Glomerular visceral epithelial cell (primary cell): Measurements from ENCODE around the gene CHCHD6.

Experiments used
- DNase-seq: peaks from one replicate; pipeline ENCODE4 v3.0.0-alpha.2; 2016; ENCODE audit errors: extremely low spot score

Gene CHCHD6

DNA sequence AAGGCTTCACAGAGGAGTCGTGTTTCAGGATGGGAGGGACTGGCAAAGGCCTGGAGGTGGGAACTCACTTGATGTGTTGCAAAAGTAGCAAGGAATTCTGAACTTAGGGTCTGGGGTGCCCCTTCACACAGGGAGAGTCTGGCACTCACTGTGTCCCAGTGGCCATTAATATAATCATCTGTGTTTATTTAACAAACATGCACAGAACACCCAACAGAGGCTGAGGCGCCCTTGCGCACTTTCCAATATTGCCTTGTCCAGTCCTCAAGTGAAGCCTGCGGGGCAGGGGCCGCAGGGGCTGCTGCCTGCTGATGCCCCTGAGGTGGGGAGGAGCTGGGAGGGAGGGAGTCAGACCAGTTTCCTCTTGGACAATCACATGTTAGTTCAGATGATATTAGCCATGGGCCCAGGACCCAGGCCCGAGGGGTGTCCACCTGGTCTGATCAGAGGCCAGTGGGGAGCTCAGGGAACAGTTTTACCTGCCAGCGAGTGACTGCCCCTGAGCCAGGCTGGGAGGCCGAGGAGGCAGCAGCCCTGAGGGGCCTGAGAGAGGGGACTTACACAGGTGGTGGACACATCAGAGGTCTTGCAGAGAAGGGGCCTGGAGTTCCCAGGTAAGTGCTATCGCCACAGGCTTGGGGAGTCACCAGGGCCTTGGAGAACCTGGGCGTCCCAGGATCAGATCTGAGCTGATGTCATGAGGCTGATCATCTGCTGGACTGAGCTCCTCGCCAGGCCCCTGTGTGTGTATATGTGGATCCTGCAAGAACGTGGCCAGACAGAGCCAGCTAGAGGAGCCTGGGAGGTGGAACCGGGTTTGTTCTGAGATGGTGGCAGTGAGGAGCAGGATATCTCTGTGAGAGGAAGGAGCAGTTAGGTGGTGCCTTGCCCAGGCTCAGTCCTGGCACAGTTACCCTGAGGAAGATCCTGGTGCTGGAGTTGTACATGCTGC, 35.3 kb upstream of the CHCHD6 start:
- no peak for DNase-seq

- no peak for DNase-seq
These were observed 32.5 kb upstream of the CHCHD6 start for GRCh38 chr3:126671521-126671920.

GRCh38 chr3:126672340-126672739, 31.7 kb upstream of the CHCHD6 start:
- DNase-seq: no peak

DNA sequence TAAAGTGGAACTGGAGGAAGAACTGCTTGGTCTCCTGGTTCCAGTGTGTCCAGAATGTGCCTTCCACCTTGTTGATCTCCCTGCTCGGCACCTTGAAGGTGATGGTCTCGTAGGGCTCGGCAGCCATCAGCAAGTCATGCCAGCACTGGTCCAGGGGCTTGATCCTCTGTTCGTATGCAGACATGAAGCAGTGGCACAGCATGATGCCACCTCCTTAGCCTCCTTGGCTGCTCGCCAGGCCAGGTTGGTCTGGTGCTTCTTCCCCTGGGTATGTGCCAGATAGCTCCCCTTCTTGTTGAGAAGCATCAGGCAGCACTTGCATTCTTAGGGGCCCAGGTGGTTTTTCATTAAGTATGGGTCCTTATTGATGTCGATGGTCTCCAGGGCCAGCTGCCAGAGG, 31.3 kb upstream of the CHCHD6 start:
- DNase-seq: no peak

DNA sequence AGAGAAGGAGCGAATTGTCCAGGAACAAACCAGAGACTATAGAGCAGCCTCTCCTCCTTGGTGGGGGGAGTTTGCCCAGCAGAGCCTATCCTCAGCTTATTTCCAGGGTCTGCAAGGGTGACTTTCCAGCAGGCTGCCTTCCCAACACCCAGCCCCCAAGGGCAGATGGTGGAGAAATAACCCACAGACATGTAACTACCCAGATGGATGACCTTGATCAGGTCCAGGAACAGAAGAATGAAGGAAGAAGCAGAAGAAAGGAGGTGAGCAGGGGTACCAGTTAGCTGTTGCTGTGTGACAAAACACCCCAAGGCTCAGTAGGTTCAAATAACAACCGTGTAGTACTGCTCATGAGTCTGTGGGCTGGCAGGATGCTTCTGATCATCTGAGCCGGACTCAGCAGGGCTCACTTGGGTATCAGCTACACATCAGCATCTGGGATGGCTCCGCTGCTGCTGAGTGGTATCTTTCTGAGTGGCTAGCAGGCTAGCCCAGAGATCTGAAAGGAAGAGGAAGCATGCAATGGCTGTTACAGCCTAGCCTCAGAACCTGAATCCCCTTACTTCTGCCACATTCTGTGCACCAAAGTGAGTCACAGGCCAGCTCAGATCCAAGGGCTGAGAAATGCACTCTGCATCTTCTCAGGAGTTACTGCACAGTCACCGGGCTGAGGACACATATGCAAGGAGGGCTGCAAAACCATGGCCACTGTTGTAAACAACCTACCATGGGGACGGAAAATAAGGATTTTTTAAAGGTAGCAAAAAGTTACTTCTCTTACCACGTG, 26.9 kb upstream of the CHCHD6 start:
- no peak for DNase-seq

DNA sequence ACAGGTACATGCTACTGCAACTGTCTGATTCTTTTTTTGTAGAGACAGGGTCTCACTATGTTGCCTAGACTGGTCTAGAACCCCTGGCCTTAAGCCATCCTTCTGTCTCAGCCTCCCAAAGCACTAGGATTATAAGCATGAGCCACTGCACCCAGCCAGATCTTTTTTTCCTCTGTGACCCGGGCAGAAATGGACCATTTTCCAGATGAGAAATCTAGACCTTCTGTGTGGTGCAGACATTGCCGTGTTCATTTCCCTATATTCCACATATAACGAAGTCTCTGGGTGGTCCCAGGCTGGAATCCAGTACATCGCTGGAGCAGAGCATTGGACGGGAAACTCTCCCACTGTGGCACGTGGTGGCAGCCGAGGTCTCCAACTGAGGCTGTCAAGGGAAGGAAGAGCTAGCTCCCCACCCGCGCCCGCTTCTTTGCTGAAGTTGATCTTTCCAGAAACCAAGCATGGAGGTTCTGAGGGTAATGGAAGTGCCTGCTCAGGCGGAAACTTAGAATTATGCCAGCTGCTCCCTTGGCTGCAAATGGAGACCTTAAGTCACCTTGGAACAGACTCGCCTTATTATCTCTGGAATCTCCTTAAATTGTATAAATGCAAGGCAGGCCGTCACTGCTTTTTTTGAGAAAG, 26.1 kb upstream of the CHCHD6 start:
- DNase-seq: no peak

GRCh38 chr3:126678693-126679317, 25.2 kb upstream of the CHCHD6 start:
- DNase-seq: no peak

GRCh38 chr3:126679318-126679751, 24.7 kb upstream of the CHCHD6 start:
- peak; percentile 76 for DNase-seq

- DNase-seq: no peak
These were observed 24.0 kb upstream of the CHCHD6 start for GRCh38 chr3:126679831-126680666.

DNA sequence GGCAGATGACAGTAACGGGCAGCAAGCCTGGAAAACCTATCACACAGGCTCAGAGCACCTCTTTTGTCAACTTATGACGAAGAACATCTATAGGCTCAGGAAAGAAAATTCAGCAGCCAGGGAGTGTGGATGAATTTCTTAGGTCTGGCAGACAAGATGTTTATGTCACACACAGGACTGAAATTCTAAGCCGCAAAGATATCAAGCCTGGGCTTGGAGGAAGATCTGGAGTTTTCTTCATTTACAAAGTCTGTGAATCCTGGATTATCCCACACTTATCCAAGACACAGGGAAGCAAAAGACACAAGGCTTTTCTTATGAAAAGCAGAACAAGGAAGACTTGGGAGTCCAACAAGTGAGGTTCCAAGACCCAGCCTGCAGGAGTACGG, 23.4 kb upstream of the CHCHD6 start:
- no peak for DNase-seq

GRCh38 chr3:126682009-126682408, 22.0 kb upstream of the CHCHD6 start:
- DNase-seq: no peak

DNA sequence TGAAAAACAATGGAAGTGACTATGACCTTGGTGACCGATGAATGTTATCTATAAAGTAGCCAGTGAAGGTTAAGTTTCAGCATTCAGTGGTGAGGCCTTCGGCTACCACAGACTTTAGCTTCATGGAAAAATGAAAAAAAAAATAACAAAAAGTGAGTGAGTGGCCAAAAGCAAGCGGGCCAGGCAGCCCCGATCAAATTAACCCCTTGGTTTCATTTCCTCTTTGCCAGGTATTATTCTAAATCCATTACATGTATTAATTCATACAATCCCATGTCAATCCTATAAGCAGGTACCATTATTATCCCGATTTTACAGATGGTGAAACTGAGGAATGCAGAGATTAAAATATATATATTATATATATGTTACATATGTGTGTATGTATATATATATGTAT, 21.0 kb upstream of the CHCHD6 start:
- DNase-seq: no peak

DNA sequence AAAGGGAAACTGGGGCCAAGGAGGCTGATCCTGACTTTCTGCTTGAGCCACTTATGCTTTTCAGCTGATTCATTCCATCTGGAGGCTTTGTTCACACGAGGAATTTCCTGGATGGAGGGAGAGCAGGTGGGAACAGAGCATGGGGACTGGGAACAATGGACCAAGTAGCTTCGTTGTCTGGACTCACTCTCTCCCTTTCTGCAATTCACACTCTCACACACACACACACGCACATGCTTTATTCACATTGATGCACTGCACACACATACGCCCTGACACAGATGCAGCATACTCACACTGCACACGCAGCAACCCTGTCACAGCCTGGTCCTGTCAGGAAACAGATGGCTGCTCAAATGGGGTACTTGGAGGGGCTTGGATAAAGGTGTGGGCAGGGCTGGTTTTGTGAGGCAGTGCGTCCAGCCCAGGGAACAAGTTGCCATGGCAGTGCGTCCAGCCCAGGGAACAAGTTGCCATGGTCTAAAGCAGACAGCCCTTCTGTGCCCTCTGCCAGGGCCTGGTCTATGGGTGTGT, 19.8 kb upstream of the CHCHD6 start:
- no peak for DNase-seq

GRCh38 chr3:126685021-126685420, 19.0 kb upstream of the CHCHD6 start:
- DNase-seq: peak; percentile 49

DNA sequence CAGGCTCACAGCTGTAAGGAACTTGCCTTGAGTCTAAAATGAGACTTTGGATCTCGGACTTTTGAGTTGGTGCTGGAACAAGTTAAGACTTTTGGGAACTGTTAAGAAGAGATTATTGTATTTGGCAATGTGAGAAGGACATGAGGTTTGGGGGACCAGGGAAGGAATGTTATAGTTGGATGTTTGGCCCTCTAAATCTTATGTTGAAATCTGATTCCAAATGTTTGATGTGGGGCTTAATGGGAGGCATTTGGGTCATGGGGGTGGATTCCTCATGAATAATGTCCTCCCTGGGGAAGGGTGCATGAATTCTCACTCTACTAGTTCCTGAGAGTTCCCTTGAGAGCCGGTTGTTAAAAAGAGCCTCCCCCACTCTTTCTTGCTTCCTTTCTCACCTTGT, 18.5 kb upstream of the CHCHD6 start:
- no peak for DNase-seq

DNA sequence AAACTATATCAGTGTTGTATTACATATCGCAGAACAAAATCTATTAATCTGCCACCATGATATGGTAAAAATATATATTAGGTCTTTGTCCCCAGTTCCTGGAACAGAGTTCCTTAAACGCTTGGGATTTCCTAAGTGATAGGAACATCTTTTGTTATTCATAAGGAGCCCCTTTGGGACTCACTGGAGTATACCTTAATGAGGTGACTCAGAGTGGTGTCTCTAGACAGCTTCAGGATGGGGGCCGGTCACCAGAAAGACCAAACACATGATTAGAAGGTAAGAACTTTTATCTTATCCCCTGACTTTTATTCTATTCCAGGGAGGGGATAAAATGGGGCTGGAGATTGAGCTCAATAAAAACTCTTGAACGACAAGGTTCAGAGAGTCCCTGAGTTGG, 12.3 kb upstream of the CHCHD6 start:
- DNase-seq: no peak

- DNase-seq: no peak
These were observed 11.2 kb upstream of the CHCHD6 start for GRCh38 chr3:126692858-126693257.

- no peak for DNase-seq
These were observed 10.1 kb upstream of the CHCHD6 start for GRCh38 chr3:126693921-126694320.

- no peak for DNase-seq
These were observed 7.3 kb upstream of the CHCHD6 start for GRCh38 chr3:126696701-126697267.

DNA sequence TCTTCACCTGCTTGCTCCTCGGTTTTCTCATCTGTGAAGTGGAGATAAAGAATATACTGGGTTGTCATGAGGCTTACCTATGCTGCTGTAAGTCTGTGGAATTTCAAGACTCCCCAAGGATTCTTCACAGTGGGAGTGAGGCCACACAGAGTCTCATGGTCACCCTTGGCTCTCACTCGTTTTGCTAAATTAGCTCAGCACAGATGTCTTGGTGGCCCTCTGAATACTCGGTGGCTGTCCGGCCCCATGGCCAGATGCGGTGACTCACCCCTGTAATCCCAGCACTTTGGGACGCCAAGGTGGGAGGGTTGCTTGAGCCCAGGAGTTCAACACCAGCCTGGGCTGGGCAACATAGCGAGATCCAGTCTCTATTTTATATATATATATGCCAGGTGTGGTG, 5.0 kb upstream of the CHCHD6 start:
- DNase-seq: no peak
